Measurements from ENCODE around the gene FUCA2.

DNA sequence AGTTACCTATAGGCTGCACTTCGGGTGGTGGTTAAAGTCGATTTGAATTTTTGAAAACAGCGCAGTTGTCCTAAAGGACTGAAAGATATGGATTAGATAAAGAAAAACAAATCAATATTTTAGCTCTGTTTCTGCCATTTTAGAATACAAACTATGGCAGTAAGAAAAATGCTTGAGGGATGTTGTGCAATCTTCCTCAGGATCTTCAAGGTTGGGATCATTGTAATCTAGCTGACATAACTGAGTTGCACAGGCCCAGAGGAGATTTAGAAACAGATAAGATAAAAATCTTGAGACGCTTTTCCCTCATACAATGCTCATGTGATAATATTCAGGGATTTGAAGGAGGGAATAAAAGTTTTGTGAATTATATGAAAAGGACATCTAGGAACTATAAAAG is 60.0 kb downstream of the FUCA2 start:
- TF ChIP-seq CTCF (IDR thresholded peaks at IDR 0.05; ENCODE audit: low read depth, low read length, poor library complexity, severe bottlenecking) (no peak), EZH2phosphoT487 (IDR thresholded peaks at IDR 0.05; ENCODE audit: borderline replicate concordance, low read length) (no peak)

All from DOHH2 (cell line).